Putamen (tissue), 1 donor: ENCODE measurements around the gene SEC24D.
A peak's percentile ranks its signal among the peaks of the same experiment; 100 is the strongest.
"Not testable (repeated sequence)": the region's sequence is repeated elsewhere in the genome, so short reads cannot be mapped to it uniquely, and the experiment has no call there.

ENCODE experiments used
- DNase-seq: peaks from one replicate; pipeline ENCODE4 v3.0.0-alpha.2; 2016; ENCODE audit warnings: low spot score

The SEC24D gene, protein sequence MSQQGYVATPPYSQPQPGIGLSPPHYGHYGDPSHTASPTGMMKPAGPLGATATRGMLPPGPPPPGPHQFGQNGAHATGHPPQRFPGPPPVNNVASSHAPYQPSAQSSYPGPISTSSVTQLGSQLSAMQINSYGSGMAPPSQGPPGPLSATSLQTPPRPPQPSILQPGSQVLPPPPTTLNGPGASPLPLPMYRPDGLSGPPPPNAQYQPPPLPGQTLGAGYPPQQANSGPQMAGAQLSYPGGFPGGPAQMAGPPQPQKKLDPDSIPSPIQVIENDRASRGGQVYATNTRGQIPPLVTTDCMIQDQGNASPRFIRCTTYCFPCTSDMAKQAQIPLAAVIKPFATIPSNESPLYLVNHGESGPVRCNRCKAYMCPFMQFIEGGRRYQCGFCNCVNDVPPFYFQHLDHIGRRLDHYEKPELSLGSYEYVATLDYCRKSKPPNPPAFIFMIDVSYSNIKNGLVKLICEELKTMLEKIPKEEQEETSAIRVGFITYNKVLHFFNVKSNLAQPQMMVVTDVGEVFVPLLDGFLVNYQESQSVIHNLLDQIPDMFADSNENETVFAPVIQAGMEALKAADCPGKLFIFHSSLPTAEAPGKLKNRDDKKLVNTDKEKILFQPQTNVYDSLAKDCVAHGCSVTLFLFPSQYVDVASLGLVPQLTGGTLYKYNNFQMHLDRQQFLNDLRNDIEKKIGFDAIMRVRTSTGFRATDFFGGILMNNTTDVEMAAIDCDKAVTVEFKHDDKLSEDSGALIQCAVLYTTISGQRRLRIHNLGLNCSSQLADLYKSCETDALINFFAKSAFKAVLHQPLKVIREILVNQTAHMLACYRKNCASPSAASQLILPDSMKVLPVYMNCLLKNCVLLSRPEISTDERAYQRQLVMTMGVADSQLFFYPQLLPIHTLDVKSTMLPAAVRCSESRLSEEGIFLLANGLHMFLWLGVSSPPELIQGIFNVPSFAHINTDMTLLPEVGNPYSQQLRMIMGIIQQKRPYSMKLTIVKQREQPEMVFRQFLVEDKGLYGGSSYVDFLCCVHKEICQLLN

DNA sequence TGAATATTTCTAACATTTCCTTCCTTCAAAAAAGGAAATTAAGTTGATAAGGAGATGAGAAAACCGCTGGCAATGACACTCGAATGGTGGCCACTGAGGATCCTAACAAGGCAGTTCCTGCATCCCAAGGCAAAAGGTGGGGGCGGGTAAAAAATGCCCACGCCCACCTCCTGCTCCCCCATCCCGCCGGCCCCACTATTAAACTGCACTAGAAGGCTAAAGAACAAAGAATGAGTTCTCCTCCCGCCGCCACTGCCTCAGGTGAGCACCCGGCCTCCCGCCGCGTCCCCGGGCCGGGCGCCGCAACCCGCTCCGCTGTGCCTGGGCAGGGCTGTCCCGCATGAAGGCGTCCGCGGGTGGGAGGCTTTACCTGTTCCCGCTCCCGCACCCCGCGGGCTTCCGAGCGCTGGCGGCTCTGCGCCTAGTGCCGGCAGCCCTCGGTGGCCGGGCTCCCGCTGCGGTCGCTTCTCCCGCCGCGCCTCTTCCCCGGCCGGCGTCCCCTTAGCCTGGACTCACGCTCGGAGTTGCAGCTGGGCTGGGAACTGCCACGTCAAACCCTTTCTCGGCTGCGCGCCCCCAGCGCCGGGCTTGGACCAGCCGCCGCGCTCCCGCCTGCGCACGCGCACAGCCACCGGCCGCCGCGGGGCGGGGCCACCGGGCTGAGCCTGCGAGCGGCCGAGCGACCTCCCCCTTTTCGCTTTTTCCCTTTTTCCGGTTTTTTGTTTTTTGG lies at the start of gene SEC24D:
SEC24D (minus strand) TSS at position 556 of the 730 bp plus-strand sequence. CDS start 2,430 bp downstream, outside the sequence.
- DNase-seq = peak; percentile 81

DNA sequence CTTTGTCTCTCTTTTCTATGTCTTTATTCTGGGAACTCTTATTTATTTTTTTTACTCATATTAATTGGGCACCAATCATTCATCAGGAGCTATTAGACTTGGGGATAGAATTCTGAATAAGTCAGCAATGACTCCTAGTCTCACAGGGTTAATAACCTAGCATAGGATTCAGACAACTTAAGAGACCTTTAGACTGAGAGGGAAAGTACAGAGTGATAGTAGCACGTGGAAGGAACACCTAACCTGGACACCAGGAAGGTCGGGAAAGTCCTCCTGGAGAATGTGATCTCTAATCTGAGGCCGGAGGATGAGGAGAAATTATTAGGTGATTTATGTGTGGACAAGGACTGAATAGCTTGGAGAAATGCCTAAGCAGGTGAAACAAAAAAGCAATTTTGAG lies 48.8 kb upstream of the SEC24D start:
- DNase-seq = no peak

DNA sequence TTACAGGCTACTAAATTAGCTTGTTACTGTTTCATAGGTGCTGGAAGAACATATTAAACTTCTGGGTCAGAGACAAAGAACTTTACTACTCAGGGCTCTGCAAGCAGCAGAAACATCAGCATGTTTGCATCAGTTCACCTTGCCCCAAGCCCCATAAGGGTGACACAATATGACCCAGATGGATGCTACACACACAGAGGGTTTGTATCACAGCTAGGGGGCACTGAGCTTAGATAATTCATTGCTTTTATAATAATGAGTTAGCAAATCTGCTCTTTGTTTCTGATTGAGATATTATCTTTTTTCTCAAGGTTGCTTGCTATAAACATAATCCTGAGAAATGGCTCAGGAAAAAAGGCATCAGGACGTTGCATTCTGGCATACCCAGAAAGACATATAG lies 47.9 kb upstream of the SEC24D start:
- DNase-seq = no peak

DNA sequence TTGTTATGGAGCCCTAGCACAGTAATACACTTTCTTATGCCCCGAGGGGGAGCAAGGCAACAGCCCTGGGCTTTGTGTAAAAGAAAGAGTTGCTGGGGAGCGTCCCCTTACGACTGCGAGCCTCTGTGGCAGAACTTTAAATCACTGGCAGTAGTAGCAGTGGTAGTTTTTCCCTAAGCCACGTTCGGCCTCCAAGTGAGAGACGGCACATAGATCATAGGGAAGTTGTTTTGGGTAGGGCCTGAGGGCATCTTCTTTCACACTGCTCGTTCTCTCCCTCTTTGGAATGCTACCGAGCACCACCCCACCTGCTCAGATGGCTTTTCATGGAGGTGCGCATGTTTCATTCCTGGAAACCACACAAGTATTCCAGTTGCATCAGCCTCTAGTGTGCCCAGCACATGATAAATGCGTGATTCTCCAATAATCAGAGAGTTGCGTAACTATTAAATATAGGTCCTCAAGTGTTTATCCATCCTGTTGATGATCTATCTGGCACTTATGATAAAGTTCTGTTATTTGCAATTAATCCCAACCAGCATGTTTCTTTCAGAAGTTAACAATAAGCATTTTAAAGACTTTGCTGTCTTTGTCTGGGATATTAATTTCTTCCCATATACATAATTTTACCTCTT lies 45.7 kb upstream of the SEC24D start:
- no peak for DNase-seq

DNA sequence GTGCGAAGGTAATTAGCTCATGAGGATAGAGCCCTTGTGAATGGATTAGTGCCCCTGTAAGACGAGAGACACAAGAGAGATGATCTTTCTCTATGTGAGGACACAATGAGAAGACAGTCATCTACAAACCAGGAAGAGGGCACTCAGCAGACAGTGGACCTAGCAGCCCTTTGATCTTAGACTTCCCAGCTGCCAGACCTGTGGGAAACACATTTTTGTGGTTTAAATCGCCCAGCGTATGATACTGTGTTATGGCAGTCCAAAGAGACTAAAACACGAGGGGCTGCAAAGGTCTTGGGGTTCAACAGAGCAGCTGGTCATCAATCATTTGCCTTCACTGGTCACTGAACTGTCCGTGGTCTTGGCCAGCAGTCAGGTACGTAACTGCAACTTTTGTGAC lies 43.5 kb upstream of the SEC24D start:
- DNase-seq = no peak

DNA sequence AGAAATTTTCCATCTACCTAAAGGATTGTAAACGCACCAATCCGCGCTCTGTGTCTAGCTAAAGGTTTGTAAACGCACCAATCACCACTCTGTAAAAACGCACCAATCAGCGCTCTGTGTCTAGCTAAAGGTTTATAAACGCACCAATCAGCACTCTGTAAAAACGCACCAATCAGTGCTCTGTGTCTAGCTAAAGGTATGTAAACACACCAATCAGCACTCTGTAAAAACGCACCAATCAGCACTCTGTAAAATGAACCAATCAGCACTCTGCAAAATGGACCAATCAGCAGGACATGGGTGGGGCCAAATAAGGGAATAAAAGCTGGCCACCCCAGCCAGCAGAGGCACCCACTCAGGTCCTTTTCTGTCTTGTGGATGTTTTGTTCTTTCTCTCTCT lies 42.6 kb upstream of the SEC24D start:
- DNase-seq = not testable (repeated sequence)

DNA sequence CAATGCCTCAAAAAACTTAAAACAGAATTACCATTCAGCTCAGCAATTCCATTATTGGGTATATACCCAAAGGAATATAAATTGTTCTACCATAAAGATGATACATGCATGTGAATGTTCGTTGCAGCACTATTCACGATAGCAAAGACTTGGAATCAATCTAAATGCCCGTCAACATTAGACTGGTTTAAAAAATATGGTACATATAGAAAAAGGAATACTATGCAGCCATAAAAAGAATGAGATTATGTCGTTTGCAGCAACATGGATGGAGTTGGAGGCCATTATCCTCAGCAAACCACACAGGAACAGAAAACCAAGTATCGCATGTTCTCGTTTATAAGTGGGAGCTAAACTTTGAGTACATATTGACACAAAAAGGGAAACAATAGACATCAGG lies 41.9 kb upstream of the SEC24D start:
- no peak for DNase-seq

DNA sequence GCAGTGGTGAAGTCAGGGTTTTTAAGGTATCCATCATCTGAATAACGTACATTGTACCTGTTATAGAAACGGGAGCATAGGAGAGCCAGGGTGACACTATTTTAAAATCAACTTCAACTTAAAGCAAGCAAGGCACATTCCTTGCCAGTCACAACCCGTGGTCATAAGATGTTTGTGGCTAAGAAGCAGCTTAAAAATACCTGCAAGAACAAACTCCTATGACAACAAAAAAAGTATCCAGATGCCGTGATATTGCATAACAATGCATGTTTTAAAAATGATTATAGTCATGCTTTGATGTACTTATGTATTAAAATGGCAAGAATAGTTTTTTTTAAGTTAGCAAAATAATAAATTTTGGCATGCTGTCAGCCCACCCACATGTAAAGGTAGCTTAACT lies 36.3 kb upstream of the SEC24D start:
- DNase-seq = no peak

DNA sequence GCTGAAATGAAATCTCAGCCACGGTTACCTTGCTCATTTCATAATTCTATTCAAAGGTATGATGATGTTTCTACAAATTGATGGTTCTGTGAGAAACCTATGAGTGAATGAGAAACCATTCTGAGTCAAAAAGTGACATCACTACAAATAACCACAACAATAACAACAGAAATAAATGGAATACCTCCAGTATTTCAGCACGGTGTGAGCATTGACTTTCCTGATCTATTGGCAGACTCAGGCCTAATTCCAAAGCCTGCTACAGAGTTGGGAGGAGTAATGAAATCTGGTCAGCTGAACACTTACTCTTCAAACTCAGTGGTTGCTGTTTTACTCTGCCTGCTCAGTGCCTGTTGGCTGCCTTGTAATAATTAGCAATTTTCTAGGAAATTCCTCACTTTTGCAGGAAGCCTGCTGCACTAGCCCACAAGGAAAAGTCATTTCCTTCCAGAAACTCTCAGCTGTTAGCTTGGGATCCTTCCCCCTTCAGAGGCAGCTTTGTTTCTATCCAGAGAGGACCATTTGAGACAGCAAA lies 33.9 kb upstream of the SEC24D start:
- no peak for DNase-seq

DNA sequence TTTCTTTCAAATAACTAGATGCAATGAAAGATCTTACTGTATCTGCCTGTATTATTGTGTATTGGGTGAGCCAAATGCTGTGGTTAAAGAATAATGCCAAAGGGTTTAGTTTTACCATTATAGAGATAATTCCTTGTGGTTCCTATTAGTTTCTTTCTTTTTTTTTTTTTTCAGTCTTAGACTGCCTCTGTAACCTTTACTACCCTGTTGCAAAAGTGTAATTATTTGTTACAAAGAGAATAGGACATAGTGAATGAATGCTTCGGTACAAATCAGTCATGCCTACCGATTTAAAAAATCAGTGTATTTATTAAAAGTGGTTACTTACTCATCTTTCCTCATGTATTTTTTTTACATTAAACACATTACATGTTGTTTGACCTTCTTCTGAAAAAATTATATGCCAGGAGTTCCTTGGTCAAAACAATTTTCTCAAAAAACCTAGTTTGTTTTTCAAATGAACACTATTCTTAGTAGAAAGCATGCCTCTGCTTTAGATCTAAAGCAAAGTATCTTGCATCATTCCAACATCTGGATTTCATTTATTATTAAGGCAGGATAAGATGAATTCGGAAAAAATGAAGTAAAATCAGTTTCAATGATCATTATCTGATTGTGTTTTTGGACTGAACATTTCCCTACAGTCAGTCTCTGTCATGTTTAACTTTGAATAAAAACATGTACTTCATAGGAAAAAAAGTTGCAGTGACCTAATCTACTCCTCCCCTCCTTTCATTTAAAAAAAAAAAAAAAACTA lies 31.6 kb upstream of the SEC24D start:
- DNase-seq = no peak

DNA sequence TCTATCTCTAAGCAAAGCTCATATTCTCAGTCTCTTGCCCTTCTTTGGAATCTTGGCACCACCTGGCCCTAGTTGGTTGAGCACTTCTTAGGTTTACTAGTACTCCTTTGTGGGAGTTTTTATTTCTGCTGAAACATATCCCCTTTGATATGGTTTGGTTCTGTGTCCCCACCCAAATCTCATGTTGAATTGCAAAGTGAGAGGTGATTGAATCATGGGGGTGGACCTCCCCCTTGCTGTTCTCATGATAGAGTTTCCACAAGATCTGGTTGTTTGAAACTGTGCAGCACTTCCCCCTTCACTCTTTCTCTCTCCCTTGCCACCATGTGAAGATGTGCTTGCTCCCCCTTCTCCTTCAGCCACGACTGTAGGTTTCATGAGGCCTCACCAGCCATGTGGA lies 30.5 kb upstream of the SEC24D start:
- DNase-seq = no peak

DNA sequence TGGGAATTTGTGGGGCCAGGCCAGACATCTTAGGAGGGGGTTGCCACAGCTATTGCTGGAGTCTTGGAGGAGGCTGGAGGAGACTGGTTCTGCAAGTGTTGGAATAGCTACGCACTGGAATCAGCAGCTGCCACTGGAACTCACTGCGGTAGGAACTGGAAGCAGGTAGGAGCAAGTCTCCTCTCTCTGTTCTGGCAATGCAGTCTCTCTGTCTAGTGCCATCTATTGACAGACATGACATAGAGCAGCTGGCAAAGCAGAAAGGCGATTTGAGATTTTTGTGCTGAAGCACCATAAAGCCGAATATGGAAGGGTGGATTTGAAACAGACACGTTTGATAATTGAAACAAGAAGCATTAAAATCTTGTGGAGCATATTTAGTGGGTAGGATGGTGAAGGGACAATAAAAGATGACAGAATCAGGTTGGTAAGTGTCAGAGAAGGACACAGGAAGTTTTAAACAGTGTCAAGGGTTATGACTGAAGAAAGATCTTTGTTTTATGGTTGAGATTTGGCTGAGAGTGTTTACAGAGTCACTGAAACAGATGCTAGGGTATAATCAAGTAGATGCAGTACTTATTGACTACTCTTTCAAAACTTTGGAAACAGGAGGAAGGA lies 29.3 kb upstream of the SEC24D start:
- peak; percentile 12 for DNase-seq

DNA sequence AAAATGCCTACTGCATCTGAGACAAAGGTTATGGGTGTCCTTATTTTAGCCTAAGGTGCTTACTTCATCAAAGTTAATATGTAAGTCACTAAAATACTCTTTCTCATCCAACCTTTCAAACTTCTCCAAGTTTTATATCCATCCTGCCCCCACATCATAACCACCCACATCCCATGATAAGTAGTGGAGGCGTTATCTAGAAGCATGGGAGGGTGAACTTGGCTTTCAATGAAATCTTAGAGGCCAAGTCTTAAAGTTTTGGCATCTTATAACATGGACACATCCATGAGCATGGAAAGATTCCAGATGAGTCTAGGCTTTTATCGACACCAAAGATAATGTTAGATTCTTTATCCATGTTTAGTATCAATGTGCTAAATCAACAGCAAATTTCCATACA lies 22.9 kb upstream of the SEC24D start:
- no peak for DNase-seq

DNA sequence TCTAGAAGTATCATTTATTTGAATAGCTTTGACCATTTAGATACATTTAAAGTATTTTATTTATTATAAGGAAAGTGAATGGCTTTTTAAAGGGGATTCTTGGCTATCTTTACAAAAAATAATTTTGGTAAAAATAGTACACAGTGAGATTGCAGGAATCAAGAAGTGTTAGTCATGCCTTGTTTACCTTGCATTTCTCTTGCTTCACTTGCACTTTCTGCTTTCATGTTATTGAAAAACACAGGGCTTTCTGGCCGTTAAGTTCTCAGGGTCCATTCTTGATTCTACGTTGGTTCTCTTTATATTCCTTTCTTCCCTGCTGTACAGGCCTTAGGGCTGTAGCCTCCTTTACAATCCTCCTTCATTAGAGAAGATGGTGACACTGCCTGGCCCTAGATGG lies 21.8 kb upstream of the SEC24D start:
- DNase-seq = no peak

DNA sequence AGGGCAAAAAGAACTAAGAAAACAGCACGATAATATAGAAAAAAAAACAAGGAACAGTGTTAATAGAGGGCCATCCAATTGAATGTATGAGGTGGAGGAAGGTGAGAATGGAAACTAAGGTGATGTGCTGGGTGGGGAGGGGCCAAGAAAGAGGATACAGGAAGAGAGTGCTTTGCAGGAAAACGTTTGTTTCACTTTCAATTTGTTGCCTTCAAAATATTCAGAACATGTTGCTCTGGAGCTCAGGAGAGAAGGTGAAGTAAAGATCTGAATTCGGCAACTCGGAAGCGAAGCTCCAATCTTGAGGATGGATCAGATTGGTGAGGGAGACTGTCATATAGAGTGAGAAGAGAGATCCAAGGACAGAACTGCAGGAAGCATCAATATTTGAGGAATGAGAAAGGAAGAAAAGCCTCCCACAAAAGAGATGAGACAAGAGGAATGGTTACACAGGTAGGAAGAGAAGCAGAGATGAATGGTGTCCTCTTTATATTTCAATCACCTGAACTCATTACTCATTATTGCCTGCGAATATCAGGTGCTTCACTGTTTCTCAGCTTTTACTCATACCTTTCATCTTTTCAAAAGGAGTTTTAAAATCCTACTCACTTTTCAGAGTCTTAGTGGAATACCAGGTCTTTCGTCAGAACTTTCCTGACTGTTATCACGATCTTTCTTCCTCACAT lies 14.7 kb upstream of the SEC24D start:
- DNase-seq = no peak

DNA sequence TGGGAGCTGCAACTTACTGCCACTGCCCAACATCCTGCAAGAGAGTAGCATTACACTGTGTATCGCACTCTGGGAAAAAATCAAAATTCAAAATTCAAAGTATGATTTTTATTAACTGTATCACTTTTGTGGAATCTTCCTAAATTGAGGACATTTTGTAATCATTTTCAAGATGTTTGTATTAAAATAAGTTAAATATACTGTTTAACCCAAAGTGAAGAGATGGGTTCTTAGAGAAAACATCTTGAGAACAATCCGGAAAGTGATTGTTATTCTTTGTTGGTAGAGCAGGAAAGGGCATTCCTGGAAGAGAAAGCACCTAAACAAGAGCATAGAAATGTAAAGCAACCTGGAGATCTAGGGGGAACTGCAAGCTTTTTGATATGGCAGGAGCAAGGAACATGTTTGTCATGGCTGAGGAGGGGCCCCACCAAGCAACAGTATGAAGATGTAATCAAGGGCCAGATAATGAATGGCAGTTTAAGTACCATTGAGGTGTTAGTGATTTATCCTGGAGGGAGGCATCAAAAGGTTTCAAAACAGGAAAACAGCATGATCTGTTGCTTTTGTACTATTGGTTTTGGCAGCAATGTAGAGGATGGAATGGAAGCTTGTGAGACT lies 14.1 kb upstream of the SEC24D start:
- no peak for DNase-seq

DNA sequence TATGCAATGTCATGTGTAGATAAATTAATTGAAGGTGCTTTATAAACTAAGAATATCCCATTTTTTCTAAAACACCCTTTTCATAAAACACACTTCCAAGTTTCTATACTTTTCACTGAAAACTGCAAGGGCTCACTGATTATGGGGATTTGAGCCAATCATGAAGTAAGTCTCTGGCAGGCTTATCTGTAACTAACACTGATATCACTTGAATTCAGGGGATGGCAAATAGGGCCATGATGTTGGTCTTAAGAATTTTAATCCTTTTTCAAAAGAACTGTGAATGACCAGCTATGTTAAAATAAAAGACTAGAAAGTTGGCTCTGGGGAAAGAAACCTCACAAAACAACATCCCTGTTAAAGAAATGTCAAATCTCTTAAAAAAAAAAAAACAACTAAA lies 13.0 kb upstream of the SEC24D start:
- no peak for DNase-seq

DNA sequence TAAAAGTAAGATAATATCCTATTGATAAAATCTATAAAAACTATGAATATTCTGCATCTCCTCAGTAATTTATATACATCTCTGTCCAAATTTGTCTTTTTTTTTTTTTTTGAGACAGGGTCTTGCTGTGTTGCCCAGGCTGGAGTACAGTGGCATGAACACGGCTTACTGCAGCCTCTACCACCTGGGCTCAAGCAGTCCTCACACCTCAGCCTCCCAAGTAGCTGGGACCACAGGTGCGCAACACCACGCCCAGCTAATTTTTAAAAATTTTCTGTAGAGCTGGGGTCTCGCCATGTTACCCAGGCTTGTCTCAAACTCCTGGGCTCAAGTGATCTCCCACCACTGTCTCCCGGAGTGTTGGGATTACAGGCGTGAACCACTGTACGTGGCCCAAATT lies 12.3 kb upstream of the SEC24D start:
- no peak for DNase-seq

DNA sequence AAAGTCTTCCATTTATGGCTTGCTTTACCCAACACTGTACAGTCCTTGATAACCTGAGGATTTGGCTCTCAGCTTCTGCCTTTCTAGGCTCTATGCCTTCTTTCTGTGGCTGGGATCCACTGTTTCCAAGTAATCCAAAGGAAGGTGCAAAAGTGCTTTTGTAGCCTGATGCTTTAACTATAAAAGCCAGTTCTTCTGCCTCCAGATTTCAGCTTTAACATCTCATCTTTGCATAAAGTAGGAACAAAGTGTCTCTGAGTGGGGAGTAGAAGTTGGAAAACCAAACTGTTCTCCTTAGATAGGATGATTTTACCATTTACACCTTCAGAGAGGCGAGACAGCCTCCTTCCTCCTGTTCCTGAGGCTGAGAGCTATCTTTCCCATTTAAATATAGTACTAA lies 11.1 kb upstream of the SEC24D start:
- DNase-seq = no peak
